HG03196 (cell line): Measurements from ENCODE around the gene SLC25A26.

Experiments
- ATAC-seq: cut with Tn5 transposase; IDR thresholded peaks from one replicate; pipeline ENCODE4 v1.9.1; 2021; ENCODE audit not compliant: unreplicated experiment

SLC25A26 gene, protein sequence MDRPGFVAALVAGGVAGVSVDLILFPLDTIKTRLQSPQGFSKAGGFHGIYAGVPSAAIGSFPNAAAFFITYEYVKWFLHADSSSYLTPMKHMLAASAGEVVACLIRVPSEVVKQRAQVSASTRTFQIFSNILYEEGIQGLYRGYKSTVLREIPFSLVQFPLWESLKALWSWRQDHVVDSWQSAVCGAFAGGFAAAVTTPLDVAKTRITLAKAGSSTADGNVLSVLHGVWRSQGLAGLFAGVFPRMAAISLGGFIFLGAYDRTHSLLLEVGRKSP

DNA sequence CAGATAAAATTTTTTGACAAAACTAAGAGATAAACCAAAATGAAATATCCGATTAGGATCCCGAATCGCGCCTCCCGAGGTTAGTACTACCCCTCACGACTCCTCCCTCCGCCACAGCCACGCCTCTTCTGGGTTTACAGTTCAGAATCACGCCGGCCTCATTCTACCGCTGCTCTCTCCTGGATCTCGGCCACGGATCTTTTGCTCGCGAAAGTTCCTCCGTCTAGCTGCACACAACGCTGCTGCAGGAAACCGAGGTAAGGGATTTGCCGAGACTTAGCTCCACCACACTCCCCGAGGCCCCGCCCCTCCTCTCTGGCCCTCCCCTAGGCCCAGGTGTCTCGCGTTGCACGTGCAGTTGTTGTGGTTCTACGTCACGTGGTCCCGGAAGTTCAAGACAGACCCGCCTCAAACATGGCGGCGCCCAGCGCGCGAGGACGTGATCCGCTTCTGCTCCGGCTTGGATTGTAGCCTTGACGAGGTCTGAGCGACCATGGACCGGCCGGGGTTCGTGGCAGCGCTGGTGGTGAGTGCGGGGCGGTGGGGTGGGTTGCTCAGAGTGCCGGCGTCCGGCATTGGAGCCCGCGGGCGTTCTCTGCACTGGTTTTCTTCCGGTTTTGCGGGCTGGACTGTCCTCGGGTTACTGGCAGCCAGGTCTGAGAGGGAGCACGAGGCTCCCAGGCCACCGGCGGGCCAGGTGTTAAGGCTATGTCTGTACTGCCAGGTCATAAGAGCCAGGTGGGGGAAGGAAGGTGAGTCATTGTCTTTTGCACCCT lies at the start of gene SLC25A26:
Gene SLC25A26, plus strand, starts transcription at position 400 of the 776 bp plus-strand sequence. Its CDS starts 94 bp downstream, at position 494.
- ATAC-seq = peak; percentile 99

DNA sequence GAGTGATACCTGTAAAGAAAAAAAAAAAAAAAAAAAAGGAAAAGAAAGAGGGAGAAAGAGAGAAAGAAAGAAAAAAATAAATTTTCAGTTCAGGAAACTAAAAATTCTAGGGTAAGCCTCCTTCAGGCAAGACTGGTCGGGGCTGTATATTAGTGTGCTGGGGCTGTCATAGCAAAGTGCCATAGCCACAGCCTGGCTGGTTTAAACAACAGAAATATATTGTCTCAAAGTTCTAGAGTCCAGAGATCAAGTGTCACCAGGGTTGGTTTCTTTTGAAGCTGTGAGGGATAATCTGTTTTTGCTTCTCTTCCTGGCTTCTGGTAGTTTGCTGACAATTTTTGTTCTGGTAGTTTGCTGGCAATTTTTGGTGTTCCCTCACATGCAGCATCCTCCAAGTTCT lies 48.4 kb upstream of the SLC25A26 start:
- no peak for ATAC-seq

DNA sequence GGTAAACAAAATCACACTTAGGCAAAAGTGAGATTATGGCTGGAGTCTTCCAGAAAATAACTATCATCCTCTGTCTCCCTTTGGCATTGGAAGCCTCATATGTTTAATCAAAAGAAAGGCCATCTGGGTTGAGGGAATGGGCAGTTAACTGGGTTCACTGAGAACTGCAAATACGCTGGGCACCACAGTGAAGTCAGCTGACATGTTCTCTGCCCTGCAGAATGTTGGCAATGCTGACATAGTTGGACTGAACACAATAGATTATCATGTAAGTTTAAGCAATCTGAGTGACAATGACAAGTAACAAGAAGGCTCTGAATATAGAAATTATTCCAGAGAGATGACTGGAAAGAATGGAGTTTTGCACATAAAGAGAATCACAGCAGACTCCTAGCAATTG lies 43.8 kb upstream of the SLC25A26 start:
- ATAC-seq = no peak

DNA sequence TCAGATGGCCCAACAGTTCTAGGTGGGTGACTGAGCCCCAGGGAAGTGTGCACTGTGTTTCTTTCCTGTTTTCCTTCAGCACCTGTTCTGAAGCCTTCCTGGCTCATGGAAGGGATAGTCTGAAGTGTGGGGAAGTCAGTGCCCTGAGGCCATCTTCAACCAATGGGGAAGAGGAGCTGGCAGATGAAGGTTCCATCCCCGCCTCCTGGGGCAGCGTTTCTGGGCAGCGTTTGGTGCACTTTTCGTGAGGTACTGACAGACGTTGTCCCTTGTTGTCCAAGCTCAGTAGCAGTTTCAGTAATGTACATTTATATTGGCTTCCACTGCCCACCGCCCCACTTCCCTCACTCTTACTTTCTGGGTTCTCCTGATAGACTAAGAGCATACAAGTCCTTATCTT lies 42.6 kb upstream of the SLC25A26 start:
- no peak for ATAC-seq

DNA sequence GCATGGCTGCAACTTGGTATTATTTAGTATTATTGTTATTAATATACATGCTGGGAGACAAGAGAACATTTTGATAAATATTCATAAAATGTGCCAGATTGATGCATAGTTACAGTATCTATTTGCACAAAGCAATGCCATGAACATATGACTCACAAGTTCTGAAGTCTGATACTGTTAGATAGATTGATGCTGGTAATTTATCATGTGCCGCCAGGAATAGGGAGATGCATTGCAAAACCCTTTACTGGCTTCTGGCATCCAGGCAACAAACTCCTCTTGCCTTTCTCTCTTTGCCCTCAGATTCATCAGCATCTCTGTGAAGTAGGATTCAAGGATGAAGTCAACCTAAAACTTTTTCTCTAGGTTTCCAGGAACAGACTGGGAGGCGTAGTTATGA lies 41.0 kb upstream of the SLC25A26 start:
- ATAC-seq = no peak

DNA sequence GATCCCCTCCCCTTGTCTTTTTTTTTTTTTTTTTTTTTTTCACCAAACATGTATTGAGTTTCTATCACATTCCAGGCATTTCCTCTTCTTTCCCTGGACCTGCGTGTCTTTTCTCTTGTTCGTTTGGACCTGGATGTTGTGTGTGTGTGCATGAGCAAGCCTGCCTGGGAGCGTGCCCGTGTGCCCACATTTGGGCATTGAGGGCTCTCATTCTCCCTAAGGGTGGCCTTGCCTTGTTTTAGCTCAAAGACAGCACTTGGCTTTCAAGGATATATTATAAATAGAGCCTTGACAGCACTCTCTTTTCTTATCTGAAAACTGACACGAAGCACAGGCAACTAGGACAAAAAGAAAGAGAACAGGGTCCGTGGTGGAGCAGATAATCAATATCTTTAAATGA lies 39.0 kb upstream of the SLC25A26 start:
- ATAC-seq = no peak

DNA sequence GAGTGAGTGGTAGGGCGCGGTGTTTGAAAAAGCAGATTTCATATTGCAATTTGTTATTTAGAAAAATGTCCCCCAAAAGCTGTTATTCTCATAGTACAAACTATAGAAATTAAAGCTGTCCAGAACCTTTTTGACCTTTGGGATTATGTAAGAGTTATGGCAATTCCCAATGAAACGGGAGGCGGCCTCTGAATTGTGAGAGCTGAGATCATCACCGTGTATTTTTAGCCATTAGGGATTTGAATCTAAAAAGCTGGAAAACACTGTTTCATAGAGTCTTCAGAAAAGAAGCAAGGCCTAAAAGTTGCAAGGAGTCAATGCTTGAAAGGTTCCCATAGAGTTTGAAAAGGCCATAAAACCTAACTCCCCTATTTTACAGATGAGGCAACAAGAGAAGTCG lies 38.6 kb upstream of the SLC25A26 start:
- no peak for ATAC-seq

DNA sequence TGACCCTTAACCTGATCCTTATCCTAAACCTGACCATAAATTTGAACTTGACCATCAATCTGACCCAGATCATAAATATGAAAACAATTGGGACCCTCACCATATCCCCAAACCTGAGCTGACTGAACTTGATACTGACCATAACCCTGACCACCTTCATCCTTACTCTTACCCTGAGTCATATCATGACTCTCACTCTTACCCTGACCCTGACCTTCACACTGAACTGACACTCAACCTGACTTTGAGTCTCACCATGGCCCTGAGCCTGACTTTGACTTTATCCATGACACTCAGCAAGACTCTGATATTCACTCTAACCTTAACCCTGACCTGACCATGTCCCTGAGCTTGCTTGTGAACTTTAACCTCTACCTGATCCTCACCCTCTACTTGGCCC lies 34.3 kb upstream of the SLC25A26 start:
- no peak for ATAC-seq

DNA sequence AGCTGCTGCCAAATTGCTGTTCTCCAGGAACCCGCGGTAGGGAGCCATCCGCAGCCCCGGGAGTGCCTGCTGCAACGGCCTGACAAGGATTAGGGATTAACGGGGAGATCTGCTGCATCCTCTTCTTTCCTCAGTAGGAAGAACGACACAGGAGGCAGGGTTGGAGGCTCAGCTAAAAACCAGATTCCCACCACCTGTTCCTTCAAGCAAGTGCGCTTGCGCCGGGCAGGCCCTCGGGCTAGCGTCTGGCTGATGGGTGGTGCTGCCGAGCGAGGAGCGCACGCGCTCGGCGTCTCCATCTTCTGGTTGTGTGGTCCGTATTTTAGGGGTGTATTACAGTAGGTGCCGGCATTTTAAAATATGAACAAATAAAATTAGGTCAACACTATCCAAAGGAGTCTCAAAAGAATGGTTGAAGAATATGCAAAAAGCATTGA lies 25.4 kb upstream of the SLC25A26 start:
- ATAC-seq = no peak

DNA sequence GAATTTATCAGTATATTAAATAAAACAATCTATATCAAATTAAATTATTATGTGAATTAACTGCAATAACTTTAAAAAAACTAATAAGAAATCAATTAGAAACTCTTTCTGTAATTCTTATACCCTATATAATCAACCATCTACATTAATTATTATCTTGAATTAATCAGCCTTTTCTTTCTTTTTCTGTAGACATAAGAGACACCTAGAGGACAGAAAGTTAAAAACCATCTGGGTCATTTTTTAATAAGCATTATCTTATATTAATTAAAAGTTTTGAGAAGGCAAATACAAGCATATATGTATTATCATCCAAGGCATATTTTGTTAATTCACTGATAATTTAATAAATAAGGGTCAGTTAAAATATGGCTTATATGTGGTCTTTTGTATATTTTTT lies 24.2 kb upstream of the SLC25A26 start:
- no peak for ATAC-seq

DNA sequence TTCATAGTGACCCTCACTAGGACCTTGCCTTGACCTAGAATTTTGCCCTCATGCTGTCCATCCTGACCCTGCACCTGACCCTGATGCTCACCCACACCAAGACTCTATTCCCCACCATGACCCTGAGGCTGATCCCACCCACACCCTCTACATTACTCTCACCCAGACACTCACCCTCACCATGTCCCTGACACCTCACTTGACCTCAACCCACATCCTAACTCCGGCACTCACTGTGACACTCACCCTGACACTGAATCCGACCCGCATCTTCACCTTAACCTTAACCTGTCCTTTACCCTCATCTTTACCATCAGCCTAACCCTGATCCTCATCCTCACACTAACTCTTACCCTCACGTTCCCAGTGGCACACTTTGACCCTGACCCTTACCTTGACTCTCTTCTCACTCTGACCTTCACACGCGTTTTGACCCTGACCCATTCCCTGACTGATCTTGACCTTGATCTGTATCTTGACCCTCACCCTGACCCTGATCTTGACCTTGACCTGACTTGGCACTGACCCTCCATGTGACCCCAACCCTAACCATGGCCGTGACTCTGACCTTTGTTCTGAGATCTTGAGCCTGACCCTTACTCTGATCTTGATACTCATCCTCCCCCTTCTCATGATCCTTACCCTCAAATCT lies 22.2 kb upstream of the SLC25A26 start:
- no peak for ATAC-seq

DNA sequence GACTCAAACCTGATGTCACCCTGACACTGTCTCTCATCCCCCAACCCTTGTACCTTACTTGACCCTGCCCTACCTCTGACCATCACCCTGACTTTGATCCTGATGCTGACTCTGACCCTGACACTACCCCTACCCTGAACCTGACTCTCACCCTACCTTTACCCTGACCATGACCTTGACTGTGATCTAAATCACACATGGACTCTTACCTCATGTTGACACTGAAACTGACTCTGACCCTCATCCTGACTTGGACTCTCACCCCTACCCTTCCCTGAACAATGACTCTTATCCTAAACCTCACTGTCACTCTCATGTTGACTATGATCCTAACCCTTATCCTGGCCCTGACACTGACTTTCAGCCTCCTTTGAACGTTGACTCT lies 21.7 kb upstream of the SLC25A26 start:
- no peak for ATAC-seq

DNA sequence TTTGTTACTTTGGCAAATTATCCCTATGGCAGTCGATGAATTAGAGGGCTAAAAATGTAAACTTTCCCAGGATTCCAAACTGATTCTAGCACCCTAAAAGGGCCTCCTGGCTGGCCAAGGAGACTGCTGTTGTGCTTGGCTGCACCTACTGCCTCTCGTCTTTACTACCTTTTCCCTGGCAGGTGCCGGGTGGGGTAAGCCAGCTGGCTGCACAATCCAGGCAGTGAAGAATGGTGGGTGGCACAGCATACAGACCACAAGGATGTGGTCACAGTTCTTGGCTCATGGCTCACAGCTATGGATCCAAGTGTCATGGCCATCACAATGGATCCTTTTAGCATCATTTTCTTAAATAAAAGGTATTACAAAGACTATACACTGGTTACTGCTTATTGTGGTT lies 20.7 kb upstream of the SLC25A26 start:
- no peak for ATAC-seq

DNA sequence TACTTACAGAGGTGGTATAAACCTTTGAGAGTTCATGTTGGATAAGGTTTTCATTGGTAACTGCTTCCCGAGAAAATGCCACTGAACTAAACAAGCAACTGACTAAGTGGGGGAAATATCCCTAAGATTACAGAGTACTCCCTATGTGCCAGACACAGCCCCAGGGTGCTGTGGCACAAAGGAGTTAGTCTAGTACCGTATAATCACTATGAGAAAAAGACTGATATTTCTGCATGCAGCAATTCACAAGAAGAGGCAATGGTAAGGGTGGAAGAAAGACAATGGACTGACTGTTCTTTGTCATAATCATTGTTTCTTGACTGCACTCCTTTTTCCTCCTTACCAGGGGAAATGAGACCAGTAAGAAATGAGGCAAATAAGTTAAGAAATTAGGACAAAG lies 20.0 kb upstream of the SLC25A26 start:
- ATAC-seq = no peak

DNA sequence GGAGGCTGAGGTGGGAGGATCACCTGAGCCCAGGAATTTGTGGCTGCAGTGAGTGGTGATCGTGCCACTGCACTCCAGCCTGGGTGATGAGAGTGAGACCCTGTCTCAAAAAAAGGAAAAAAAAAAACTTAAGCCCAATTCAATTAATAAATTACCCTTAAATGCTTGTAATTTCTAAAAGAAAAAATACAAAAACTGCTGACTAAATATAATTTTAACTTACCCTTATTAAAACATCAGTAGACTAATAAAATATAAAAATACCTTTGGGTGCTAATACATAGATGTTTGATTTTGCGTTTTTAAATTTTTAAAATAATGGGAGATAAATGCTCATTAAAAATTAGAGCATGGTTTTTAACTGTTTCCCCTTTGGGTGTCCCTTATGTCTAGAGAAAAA lies 17.5 kb upstream of the SLC25A26 start:
- no peak for ATAC-seq

DNA sequence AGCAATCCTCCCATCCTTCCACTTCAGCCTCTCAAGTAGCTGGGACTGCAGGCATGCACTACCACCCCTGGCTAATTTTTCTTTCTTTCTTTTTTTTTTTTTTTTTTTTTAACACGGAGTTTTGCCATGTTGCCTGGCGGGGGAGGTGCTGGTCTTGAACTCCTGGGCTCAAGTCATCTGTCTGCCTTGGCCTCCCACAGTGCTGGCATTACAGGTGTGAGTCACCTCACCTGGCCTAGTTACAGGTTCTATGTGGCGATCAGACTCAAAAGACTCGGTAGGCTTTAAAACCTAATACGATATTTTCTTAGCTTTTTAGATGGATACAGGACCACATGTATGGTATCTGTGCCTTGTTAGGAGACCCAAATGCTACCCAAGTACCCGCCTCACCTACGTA lies 14.0 kb upstream of the SLC25A26 start:
- no peak for ATAC-seq

DNA sequence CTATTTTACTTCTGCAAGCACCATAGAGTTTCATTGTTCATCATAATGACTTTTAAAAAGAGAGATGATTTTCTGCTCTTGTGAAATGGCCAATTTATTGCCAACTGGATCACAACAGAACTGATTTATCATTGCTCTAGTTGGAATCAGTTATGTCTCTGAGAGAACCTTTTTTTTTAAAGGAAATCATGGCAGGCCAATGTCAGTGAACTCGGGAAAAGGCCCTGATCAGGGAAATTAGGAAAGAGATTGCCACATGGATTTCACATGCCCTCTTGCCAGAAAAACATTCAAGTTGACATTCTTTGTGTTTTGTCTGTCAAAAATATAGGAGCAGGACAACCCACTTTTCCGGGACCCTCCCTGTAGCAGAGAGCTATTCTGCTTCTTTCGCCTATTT lies 12.6 kb upstream of the SLC25A26 start:
- ATAC-seq = no peak

DNA sequence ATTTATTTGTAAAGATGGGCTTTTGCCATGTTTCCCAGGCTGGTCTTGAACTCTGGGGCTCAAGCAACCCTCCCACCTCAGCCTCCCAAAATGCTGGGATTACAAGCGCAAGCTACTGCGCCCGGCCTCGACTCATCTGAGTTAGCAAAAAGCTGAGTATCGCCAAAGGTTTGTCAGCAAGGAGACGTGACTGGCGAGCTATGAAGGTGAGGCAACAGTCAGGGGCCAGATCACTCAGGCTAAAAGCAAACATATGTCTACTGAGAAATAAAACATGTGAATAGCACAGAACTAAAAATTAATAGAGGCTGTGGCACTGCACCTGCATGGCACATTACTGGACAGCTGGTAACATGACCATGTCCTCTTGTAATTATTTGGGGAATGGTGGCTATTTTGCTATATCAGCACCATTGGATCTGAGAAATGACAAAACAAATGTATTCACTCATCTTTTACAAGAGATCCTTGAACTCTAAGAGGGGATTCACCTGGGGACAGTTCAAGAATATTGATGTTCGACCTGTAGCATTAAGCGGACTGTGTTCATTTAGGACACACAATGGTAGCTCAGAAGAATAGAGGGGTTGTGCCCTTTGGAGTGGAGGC lies 10.0 kb upstream of the SLC25A26 start:
- no peak for ATAC-seq

DNA sequence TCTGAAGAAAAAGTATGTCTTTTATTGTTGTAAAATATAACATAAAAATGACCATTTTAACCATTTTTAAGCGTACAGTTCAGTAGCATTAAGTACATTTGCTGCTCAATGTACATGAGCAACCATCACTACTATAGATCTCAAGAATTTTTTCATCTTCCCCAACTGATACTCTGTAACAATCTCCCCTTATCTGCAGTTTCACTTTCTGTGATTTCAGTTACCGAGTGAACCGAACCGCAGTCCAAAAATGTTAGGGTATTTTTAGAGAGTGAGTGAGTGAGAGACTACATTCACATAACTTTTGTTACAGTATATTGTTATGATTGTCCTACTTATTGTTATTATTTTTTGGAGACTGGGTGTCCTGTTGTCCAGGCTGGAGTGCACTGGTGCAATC lies 9.0 kb upstream of the SLC25A26 start:
- no peak for ATAC-seq

DNA sequence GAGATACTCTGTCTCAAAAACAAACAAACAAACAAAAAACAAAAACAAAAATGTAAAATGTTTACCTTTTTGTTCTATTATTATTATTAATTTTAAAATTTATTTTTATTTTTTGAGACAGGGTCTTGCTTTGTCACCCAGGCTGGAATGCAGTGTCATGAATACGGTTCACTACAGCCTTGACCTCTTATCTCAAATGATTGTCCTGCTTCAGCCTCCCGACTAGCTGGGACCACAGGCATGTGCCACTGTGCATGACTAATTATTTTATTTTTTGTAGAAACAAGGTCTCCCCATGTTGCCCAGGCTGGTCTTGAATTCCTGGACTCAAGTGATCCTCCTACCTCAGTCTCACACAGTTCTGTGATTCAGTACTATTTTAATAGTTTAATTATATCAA lies 5.7 kb upstream of the SLC25A26 start:
- no peak for ATAC-seq

DNA sequence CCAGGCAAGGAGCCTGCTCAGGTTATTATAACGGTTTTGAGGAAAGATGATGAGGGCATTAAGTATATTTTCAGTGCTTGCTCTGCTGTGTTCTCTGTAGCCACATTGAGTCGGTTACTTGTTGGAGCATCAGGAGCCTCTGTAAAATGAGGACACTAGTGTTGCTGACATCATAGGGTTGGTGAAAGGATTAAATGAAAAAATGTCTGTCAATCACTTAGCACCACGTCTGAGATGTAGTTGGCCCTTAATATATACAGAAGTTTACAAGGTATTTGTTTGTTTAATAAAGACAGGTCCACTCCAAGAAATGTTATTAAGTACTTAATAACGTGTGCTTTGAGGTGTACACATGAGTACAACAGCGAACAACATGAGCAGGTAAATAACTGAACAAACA lies 735 bp upstream of the SLC25A26 start:
- no peak for ATAC-seq

DNA sequence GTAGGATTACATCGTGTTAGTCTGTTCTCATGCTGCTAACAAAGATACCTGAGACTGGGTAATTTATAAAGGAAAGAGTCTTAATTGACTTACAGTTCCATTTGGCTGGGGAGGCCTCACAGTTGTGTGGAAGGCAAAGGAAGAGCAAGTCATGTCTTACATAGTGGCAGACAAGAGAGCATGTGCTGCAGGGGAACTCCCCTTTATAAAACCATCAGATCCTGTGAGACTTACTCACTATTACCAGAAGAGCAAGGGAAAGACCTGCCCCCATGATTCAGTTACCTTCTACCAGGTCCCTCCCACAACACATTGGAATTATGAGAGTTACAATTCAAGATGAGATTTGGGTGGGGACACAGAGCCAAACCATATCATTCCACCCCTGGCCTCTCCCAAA lies 3.4 kb downstream of the SLC25A26 start:
- ATAC-seq = no peak
